ENCODE data around the gene HOXC5.
"Not testable (repeated sequence)": the region's sequence is repeated elsewhere in the genome, so short reads cannot be mapped to it uniquely, and the experiment has no call there.

The HOXC5 gene

DNA sequence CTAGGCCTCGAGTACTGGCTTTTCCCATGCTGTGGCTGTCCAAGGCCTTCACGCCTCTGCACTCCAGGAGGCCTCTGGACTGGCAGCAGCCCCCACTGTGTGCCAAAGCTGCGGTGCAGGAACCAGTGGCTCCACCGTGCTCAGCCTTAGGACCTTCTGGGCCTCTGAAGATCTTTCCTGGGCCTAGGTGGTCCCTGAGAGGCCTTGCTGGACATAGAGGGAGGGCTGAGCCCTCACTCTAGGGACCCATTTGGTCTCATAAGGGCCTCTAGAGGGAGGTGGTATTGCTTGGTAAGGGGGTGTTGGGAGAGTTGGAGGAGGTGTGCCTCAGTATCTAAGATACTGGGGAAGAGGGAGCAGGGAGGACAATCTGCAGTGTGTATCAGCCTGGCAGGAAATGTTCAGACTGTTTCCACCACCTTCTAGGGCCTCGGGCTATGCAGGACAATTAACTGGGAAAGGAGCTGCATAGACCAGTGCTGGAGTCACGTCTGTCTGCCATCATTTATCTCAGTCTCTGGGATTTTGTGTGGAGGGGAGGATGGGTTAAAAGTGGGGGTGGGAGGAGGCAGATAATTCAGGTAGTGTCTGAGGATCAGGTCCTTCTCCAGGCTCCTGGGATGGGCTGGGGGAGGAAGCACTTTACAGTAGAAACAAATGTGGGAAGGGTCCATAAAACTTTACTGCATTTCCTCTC is 2.9 kb downstream of the HOXC5 start:
- no peak for DNase-seq

DNA sequence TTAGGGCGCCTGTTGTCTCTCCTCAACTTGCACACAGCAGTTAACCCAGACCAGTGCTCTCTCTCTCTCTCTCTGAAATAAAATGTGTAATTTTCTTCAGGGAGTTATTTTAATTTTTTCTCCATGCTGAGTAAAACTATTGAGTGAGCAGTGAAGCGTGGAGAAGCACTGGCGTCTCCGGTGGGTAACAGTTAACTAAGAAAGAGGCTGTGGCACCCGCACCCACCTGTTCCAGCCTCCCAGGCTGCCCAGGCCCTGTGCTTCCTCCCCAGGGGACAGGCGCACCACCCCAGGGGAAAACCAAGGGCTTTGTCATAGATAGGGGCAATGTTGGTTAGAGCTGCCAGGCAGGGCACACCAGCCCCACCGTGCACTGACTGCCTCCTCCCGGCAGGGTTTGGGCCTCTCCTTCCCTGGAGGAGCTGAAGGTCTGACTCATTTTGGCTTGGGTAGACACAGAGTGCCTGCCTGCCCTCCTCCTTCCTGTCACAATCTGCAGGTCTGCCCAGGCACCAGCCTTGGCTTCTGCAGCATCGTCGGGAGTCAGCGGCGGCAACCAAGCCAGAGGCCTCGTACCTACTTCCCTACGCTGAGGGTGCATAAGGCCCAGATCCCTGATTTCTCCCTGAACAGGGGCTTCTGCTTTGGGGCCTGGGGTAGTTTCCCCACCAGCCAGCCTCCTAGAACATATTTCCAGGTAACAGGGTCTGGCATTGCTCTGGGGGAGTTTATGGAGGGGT is 3.9 kb downstream of the HOXC5 start:
- DNase-seq: no peak

DNA sequence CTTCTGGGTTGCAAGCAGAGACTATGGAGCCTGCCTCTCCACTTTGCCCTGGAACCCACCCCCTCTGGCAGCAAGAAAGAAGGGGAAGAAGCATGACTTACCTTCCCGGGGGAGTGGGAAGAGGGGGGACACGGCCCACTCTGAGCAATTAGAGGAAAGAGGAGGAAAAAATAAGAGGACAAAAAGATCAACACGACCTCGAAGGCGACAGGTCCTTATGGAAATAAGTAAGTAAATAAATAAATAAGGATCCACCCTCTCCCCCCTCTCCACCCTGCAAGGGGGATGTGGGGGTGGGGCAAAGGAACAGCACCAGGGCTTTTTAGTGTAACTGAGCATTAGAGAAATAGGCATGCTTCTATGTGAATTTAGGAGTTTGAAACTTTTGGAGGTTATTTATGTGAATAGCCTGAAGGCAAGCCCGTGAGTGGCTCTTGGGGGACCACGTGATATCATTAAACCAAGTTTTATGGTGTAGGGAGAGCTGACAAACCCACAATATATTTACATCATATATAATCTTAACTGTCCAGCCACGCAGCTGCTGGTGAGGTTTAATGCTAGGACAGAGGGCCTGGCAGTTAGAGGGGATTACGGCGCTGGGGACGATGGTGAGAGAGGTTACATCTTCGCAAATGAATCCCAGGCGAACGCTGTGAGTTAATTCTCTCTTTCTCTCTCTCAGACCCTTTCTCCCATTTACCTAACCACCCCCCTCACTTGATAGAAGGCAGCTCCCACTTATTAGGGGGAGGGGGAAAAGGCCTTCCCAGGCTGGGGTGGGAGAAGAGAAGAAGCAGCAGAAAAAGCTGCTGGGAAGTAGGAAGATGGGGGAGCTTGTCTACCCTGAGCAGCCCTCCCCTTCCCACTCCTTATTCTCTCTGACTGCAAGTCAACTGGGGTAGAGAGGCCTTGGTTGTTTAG is 4.8 kb downstream of the HOXC5 start:
- peak; percentile 11 for DNase-seq

DNA sequence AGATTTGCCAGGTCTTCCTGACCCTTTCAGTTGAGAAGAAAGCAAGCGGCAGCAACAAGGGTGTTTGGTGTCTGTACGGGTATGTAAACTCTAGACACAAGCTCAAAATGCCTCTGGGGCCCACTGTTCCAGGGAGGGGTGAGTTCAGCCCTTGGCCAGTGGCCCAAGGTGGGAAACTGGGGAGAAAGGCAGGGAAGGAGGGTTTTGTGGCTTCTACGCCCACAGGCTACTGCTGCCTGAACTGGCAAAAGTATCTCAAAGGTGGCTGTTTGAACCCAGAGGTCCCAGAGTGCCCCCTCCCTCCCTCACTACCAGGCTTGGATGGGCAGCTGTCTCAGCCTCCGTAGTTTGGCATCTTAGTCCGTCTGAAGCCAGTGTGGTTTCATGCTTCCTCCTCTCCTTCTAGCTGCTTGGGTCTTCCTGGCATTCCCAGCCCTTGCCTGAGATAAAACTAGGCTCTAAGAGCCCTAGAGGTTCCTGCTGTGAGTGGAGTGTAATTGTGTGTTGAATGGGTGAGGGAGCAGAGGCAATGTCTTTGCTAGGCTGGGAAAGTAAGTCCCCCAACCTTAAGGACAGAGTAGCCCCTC is 5.5 kb downstream of the HOXC5 start:
- no peak for DNase-seq

DNA sequence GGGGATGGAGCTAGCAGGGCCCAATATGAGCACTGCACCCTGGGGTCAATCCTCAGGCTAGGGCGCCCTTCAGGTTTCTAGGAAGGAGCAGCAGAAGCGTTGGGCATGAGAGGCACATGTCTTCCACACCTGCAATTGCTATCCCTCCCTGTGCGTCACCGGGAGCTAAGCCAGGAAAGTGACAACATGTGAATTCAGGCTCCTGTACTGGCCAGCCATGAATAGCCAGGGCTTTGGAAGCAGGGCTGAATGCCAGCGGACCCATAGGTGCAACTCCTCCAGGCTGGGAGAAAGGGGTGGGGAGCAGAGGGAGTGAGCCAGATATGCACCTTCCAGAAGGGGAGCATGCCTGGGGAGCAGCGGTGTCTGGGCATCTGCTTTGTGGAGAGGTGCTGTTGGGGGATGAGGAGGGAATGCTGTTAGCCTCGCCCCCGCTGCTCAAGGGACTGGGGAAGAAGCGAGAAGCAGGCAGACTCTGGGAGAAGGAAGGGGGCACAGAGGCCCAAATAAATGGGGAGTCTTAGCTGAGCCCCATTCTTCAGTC is 6.1 kb downstream of the HOXC5 start:
- no peak for DNase-seq

DNA sequence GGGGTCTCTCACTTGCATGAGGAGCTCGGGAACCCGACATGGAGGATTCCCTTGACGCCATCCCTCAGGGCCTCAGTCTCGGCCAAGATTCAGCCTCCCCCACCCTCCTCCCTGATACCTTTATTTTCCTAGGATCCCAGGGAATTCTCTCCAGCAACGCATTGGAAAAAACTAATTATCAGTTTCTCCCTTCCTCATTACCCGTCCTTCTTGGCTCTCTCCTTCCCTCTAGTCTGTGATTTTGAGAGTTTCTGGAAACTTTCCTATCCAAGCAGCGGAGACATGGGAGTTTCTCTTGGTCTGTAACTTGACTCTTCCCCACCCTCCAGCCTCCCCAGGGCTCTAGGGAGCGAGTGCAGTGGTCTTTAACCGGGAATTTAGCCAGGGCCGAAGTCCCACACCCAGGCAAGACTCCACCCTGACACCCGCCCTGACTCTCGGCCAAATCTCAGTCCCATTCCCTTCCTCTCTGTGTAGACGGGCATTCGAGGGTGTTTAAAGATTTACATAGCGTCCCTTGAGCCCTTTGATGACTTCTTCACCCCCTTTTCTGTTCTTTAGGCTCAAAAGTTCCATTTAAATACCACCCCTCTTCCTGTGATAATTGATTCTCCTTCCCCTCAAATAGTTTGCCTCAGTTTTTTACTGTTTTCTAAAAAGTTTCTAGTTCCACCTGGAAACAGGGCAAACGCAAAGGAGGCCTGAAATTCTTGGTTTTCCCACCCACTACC is 6.7 kb downstream of the HOXC5 start:
- no peak for DNase-seq

DNA sequence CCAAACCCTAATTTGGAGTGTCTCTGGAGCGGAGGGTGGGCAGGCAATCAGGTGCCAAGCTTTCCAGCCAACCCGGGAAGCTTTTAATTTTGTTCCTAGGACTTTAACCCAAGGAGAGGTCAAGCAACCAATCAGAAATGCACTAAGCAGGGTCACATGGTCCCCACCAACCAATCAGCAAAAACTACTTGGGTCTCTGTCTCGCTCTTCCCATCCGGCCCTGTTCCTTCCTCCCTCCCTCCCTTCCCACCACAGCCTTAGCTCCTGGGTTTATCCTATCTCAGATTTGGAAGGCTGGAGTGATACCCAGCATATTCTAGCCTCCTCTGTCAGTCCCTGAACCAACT is 7.3 kb downstream of the HOXC5 start:
- peak; percentile 51 for DNase-seq

DNA sequence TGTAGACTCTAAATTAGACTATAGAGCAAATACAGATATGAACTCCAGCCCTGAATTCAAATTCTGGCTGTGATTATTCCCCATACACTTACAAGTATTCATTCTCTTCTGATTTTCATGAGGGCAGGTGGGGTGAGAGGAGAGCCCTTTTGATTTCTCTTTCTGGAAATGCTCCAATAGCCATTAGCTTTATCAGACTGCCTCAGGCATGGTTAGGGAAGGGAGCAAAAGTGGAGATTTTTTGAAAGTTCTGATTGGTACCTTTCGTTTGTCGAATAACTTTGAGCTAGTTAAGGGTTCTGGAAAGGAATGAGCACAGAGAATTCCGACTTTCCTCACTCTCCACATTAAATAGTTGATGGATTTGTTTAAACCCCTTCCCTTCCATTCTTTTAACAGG is 7.8 kb downstream of the HOXC5 start:
- no peak for DNase-seq

DNA sequence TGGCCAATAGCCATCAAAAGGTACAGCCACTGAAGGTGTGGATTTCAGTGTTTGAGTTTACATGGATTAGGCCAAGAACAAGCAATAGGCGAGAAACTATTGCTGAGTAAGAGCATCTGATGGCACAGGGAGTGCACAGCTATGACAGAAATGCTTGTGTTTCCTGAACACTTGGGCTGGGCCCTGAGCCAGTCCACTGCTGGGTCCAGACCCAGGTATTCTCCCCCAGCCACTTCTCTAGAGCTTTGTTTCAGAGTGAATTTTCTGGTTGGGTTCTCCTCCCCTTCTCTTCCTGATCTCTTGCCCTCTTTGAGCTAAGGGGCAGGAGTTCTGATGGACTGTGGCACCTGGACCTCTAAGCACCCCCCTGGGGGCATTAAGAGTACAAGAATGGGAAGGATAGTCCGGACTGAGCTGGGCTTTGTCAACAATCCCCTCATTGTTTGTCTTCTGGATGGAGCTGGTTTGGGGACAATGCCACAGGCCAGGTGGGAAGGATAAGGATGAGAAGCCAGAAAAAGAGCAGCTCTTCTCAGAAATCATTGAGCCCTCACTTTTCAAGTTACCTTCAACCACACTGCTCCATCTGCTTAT is 8.3 kb downstream of the HOXC5 start:
- DNase-seq: no peak

DNA sequence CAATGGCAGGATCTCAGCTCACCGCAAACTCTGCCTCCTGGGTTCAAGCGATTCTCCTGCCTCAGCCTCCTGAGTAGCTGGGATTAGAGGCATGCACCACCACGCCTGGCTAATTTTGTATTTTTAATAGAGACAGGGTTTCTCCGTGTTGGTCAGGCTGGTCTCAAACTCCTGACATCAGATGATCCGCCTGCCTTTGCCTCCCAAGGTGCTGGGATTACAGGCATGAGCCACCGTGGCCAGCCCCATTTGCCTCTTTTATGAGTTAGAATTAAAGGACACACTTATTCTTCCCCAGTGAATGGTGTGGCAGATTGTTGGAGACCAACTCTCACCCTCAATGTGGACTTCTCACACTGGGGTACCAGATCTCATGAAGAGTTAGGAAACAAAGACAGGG is 9.2 kb downstream of the HOXC5 start:
- not testable (repeated sequence) for DNase-seq

DNA sequence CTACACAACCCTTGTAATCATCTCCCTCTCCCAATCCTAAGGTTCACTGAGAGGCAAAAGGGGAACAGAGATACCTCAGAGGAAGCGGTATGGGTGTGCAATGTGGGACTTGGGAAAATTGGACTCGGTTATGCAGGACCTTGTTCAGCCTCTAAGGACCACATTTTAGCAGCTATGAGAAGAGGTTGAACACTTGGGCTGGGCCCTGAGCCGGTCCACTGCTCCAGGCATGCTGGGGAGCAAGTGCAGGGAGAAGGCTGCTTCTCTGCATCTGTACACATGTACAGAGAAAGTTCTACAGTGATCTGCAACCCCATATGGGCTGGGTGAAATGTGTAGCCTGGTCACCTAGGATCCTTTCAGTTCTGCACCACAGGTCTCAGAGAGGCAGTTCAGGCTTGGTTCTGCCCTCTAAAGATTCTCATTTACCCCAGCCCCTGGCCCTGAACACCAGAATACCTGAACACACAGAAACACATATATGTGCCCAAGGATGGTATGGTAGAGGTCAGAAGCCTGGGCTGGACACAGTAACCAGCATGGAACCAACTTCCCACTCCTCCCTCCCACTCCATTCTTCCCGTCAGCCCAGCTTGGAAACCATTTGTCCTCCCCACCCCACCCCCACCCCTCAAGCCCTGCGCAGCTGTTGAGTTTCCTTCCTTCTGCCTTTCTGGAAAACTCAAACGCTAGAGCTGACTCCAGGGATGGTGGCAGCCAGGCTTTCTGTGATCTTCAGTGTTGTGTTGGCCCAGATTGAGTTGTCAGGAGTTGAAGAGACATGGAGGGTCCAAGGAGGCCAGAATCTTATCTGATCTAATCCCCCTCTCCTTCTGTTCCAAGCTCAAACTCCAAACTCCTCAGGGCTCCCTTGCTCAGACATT is 10.4 kb downstream of the HOXC5 start:
- DNase-seq: no peak

DNA sequence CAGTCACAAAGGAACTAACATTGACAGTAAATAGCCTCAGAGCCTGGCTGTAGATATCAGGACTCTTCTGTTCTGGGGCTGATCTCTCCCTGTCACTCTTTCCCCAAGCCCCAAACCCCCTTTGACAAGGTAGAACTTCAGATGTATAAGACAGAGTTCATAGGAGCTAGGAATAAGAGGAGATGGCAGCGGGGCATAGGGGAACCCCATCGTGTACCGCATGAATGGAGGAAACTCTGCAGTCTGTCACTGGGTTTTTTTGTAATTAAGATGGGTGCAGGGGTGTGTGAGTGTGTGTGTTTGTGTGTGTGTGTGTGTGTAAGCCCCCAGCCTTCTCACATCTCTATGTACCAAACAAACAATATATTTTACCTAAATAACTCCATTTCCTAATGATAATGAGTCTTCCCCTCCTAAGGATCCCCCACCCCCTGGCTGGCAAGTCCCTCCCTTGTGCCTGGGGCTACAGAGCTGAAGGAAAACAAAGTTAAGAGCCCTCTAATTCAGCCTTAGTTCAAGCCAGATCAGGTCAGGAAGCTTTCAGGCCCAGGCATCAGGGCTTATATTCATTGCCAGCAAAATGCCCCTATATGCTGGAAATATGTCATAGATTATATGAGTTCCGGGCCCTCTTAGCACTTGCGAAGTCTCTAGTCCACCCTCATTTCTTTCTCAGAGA is 11.7 kb downstream of the HOXC5 start:
- DNase-seq: no peak

DNA sequence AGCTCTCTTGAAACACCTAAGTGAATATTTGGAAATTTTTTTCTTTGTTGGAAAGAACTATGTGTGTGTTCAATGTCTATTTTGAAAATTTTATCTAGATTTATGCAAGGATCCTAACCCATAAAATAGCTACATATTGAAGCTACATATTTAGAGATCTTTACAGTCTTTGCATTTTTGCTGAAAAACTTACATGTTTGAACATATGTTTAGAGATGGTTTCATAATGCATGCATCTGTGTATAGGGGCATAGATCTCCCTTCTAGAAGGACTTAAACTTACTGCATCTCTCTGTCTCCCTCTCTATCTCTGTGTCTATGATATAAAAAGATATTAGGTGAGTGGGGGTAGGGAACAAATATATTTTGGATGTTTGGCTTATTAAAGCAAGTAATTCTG is 12.6 kb downstream of the HOXC5 start:
- DNase-seq: no peak

DNA sequence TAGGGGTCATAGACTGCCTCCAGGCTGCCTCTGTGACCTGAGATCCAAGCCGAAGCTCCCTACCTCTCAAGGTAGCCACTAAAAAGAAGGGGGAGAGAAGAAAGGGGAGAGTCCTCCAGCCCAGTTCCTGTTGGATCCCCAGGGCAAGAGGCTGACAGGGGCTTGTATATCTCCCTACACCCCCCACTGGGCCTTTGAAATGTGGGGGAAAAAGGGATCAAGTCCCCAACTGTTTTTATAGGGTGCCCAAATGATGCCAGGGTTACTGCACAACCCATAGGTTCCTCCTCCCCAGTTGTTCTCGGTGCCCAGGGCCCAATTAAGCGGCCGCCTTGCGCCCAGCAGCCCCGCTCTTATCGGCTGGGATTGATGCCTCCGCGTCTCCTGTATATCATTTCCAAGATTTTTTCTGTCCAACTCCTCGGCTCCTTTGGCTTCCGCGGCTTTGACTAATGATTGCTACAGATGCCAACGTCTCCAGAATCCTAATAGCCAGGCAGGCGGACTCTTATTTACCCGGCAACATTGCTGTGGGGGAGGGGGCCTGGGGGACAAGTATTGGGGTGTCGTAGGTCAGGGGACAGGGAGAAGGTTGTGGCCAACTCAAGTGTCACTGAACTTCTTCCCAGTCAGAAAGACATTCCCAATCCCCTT is 13.1 kb downstream of the HOXC5 start:
- no peak for DNase-seq

DNA sequence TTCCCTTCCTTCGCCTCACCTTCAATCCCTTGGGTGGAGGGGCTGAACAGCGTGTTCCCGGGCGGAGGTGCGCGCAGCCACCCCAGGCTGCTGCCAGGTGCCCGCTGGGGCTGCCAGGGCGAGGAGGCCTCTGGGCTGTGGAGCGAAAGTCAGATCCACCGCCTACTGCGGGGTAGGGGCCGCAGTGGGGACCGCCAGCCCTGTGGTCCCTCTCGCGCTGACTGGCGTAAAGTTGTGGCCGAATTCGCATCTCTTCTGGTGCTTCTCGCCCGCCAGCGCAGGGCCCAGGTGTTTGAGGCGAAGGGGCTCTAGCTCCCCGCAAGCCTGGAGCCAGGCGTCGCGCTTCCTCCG is 13.9 kb downstream of the HOXC5 start:
- no peak for DNase-seq

DNA sequence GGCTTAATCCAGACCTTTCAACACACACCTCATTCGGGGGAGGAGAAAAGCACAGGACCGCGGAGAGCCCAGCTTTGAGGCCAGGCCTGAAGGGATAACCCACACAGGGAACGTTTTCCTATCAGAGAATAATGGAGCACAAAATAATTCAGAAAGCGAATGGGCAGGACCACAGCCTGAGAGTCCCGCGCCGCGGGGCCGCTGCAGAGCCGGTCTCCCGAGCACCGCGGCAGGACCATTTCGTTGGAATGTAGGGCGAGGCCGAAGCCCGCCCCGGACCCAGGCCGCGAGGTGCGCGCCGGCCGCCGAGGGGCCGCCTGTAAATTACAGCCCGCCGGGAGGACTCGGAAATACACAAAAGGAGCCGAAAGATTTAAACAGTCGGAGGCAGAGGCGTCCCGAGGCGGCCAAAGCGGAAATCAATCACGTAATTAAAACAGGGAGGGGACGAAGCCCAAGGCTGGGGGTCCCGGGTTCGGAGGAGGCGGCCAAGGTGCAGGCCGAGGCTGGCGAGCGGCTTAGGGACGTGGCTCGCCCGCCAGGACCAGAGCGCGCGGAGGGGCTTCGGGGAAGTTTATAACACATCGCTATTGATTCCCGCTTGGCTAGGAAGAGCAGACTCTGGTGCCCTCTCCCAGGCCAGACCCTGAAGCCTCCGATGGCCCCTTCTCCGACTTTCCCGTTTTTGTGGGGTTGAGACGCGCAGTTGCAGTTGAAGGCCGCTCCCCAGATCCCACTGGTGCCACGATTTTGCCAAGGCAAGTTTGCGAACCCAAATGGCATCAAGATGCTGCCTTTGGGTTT is 14.5 kb downstream of the HOXC5 start:
- no peak for DNase-seq

DNA sequence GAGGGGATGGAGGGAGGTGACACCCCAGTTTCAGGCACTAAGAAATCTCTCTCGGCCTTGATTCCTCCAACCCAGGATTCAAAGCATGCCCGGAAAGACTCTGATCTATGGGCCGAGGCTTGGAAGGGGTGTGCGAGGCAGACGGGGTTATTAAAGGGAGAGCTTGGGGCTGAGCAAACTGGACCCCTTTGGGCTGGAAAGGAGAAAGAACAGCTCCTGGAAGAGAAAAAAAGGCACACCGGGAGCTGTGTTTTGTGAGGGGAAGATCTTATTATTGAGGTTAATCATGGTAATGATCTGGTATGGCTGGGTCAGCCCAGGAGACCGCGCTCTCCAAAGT is 15.1 kb downstream of the HOXC5 start:
- no peak for DNase-seq

DNA sequence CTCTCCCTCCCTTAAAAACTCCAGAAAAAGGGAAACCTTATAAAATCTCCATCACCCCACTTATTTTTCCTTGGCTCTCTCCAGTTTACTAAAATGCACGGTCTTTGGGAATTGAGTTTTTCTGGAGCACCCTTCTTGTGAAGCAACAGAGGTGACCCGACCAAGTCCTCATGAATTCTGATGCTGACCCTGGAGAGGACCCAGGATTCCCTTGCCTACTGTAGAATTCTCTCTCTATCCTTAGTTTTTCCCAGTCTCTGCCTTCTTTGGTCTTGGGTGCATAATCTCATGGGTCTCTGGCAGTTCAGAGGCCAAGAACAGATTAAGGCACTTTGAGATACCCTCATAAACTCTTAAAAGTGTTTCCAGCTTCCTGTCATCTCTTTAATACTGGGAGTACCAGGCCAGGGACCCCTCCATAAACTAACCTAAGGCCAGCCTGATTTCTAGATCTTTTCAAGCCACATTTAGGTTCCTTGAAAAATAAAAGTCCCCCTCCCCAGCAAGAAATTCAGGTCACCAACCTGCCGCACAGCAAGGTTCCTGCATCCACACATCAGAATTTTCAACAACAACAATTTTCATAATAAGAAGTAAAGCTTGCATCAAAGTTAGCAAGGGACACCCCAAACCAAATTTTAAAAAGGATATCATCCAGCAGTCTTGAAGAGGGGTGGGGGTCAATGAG is 15.7 kb downstream of the HOXC5 start:
- no peak for DNase-seq

All from OCI-M1 (cell line).